Immature natural killer cell (primary cell): ENCODE results near the gene DMRTA2. TPM values are rescaled to one million over a fixed set of nuclear protein-coding genes. Genes with fewer than 3 reads are reported as not detected.

ENCODE experiments used
- DNase-seq, 3 donors: peaks; one replicate each; pipeline ENCODE4 v3.0.0; 2022; ENCODE audit warnings: mixed read lengths in 1 of 3
- H3K27ac Mint-ChIP-seq, 6 donors: one replicate each; pipeline ENCODE4 v1.8.0; 2020; ENCODE audit warnings: mixed read lengths in 6 of 6, mild to moderate bottlenecking in 5 of 6, inconsistent platforms in 4 of 6, moderate library complexity in 3 of 6
- H3K27me3 Mint-ChIP-seq, 3 donors: one replicate each; pipeline ENCODE4 v1.8.0; 2020 to 2021; ENCODE audit warnings: low read depth in 3 of 3, mild to moderate bottlenecking in 3 of 3, mixed read lengths in 3 of 3, moderate library complexity in 3 of 3, inconsistent platforms in 1 of 3
- H3K36me3 Mint-ChIP-seq, 3 donors: one replicate each; pipeline ENCODE4 v1.8.0; 2020; ENCODE audit warnings: mixed read lengths in 3 of 3, inconsistent platforms in 2 of 3, mild to moderate bottlenecking in 2 of 3
- H3K4me1 Mint-ChIP-seq, 2 donors: one replicate each; pipeline ENCODE4 v1.8.0; 2020; ENCODE audit warnings: inconsistent platforms in 2 of 2, mild to moderate bottlenecking in 2 of 2, mixed read lengths in 2 of 2, moderate library complexity in 1 of 2
- H3K4me3 Mint-ChIP-seq, 5 donors: one replicate each; pipeline ENCODE4 v1.8.0; 2020; ENCODE audit warnings: mild to moderate bottlenecking in 5 of 5, mixed read lengths in 5 of 5, inconsistent platforms in 3 of 5, moderate library complexity in 3 of 5
- H3K9me3 Mint-ChIP-seq, 6 donors: one replicate each; pipeline ENCODE4 v1.8.0; 2020; ENCODE audit warnings: mild to moderate bottlenecking in 6 of 6, mixed read lengths in 6 of 6, inconsistent platforms in 4 of 6, moderate library complexity in 3 of 6
- polyA plus RNA-seq, 3 donors: library from polyadenylated mRNA; unstranded; fragments of 300-500 nt; fragmentation: Illumina TruSeq; gene quantifications; one replicate each; pipeline ENCODE4 v1.2.3, GENCODE V29; 2021

The DMRTA2 gene
- polyA plus RNA-seq, 3 donors from 2014 or later = not detected

DNA sequence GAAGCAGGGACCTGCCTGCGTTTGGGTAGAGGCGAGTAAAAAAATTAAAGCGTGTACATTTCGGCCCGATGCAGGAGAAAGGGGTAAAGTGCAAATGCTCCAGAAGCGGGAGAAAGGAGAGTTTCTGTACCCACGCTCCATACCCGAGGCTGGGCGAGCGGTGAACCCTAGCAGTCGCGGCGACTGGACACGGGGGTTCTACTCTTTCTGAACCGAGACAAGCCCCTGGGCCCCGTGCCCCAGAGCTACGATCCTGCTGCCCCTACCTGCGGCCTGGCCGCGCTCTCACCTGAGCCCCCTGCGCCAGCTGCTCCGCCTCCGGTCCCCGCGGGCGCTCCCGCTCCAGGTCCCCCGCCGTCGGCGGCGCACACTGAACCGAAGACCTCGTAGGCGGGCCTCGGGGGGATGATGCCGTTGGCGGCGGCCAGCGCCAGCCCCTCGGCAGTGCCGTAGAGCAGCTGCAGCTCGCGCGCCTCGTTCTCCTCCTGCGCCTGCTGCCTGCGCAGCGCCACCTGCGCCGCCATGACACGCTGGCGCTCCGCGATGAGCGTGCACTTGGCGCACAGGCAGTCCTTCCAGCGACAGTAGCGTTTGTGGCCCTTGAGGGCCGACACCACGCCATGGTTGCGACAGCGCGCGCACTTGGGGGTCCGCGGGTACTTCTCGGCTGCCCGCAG lies 2.4 kb downstream of the DMRTA2 start:
- peaks cover 49 to 51% of the 10 kb centered on the region in 2 donors for H3K4me1 Mint-ChIP-seq
- H3K36me3 Mint-ChIP-seq = peaks cover 0 to 6% (median 4%) of the 10 kb centered on the region in 3 donors
- peaks cover 42 to 60% (median 49%) of the 10 kb centered on the region in 3 donors for H3K27me3 Mint-ChIP-seq
- peak overlapping the region; percentile 12 to 56 (median 35) for H3K4me3 Mint-ChIP-seq
- peaks cover 0 to 1% (median 0%) of the 10 kb centered on the region in 6 donors for H3K9me3 Mint-ChIP-seq
- no peak for DNase-seq
- no peak overlapping the region for H3K27ac Mint-ChIP-seq

DNA sequence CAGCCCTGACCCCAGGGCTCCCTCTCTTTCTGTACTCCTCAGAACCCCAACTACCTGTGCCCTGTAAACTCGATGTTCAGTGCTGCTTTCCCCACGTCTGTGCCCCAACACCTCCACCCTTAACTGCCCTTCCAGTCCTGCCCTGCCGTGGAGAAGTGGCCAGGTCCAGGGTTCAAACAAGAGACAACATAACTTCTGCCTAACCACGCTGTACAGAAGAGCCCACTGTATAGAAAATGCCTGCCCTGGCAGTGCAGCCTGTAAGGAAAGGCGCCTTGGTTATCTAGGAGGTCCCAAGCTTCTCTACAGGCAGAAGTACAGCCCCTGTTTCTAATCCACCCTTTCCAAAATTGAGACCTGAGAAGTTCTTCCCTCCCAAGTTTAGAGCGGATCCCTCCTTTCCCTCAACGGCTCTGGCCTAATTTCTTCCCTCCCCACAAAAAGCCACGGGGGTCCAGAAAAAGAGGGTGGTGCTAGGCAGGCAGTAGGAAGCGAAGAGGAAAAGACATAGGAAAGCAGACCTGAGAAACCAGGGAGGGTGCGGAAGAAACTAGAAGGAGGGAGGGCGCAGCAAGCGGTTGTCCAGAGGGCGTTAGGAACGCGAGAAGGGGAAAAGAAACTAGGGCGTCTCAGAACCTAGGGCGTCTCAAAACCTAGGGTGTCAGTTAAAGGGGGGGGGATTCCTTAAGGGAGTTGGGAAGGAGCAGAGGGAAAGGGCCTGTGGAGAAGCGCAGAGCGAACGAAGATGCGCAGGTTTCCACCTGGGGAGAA lies 3.2 kb downstream of the DMRTA2 start:
- Mint-ChIP-seq H3K4me1 (peaks cover 44 to 48% of the 10 kb centered on the region in 2 donors), H3K27me3 (peaks cover 41 to 58% (median 47%) of the 10 kb centered on the region in 3 donors), H3K4me3 (peak overlapping the region; percentile 35 to 68 (median 56)), H3K36me3 (peaks cover 0 to 6% (median 4%) of the 10 kb centered on the region in 3 donors), H3K27ac (no peak overlapping the region), H3K9me3 (peaks cover 0 to 1% (median 0%) of the 10 kb centered on the region in 6 donors)
- no peak for DNase-seq

DNA sequence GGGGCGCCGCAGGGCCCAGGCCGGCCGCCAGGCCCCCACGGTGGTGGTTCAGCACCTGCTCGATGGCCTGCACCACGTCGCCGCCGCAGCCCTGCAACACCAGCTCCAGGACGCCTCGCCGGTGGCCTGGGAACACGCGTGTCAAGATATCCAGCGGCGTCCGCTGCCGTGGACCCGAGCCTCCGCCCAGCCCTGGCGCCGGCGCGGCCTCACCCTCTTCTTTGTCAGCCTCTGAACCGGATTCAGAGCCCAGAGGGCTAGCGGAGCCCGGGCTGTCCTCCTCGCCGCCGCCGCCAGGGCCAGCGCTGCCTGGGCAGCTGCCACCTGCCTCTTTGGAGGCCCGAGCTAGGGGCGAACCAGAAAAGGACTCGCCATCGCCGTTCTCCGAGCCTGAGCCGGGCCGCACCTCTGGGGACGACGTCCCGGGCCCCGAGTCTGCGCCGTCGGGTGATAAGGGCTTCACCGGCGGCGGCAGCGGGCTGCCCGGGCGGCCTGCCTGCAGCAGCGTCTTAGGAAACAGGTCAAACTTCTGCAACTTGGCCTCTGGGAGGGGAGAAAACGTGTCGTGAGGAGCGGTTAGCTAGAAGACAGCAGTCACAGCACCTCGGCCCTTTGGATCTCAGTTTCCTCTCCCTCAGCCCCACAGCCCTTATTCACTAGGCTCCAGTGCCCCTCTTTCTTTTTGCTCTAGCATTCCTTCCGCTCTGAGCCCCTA lies 3.9 kb downstream of the DMRTA2 start:
- Mint-ChIP-seq H3K27ac (no peak overlapping the region), H3K4me1 (peaks cover 37 to 40% of the 10 kb centered on the region in 2 donors)
- DNase-seq = no peak

DNA sequence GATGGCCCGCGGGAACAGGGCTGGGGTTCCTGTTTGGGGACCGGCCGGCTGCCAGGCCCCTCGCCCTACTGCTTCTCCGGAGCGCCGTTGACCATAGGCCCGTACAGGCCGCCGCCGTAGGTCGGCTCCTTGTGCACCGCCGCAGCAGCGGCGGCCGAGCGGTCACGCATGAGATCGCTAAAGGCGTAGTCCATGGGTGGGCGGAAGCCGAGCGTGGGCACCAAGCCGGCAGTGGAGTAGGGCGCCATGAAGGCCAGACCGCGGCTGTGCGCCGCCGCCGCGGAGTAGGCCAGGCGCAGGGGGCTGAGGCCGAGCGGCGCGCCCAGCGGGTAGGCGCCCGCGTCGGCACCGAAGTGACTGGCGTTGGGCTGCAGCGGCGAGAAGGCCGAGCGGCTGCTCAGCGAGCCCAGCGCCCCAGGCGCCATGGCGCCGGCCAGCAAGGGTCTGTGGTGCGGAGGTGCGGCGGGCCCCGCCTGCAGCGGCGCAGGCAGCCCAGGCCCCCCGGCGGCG lies 4.6 kb downstream of the DMRTA2 start:
- H3K36me3 Mint-ChIP-seq = peaks cover 4 to 6% (median 4%) of the 10 kb centered on the region in 3 donors
- H3K27ac Mint-ChIP-seq = no peak overlapping the region
- peaks cover 30 to 34% of the 10 kb centered on the region in 2 donors for H3K4me1 Mint-ChIP-seq
- H3K4me3 Mint-ChIP-seq = peak overlapping the region in 1 of 5 donors; percentile 13
- peaks cover 36 to 53% (median 44%) of the 10 kb centered on the region in 3 donors for H3K27me3 Mint-ChIP-seq
- H3K9me3 Mint-ChIP-seq = peaks cover 0 to 7% (median 0%) of the 10 kb centered on the region in 6 donors
- no peak for DNase-seq

More for the DNA sequence above, 3.9 kb downstream of the DMRTA2 start:
- H3K4me3 Mint-ChIP-seq = peak overlapping the region in 4 of 5 donors; percentile 34 to 68 (median 60)
- peaks cover 2 to 5% (median 4%) of the 10 kb centered on the region in 3 donors for H3K36me3 Mint-ChIP-seq
- H3K27me3 Mint-ChIP-seq = peaks cover 37 to 53% (median 47%) of the 10 kb centered on the region in 3 donors
- peaks cover 0 to 3% (median 0%) of the 10 kb centered on the region in 6 donors for H3K9me3 Mint-ChIP-seq

DNA sequence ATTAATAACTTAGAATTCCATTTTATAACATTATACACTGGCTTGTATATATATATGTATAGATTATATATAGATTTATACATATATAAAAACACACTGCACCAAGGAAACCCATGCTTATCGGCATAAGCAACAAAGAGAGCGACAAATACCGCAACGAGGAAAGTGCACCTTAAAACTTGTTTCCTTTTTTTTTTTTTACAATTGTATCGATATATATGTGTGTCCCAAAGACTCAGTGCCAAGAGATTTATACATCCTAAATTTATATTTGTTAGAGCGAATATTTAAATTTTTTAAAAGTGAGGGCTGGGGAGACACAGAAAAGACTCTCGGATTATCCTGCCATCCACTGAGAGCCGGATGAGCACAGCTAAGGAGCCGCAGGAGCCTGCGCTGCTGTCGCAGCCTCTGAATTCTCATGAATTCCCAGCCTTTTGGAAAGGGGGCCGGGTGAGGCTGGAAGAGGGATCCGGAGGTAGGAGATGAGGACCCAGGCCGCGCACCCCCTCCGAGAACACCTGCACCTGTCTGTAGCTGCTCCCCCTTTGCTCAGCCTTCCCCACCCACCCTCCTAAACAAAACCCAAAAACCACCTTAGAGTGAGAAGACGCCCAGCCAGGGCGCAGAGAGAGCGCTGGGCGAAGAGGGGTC lies 5.2 kb downstream of the DMRTA2 start:
- DNase-seq = no peak
- H3K27ac Mint-ChIP-seq = no peak overlapping the region
- peak overlapping the region in 4 of 5 donors; percentile 13 to 51 (median 40) for H3K4me3 Mint-ChIP-seq
- H3K36me3 Mint-ChIP-seq = peaks cover 4 to 6% (median 4%) of the 10 kb centered on the region in 3 donors
- H3K27me3 Mint-ChIP-seq = peaks cover 36 to 55% (median 46%) of the 10 kb centered on the region in 3 donors
- H3K4me1 Mint-ChIP-seq = peaks cover 29 to 31% of the 10 kb centered on the region in 2 donors
- peaks cover 0 to 7% (median 0%) of the 10 kb centered on the region in 6 donors for H3K9me3 Mint-ChIP-seq

DNA sequence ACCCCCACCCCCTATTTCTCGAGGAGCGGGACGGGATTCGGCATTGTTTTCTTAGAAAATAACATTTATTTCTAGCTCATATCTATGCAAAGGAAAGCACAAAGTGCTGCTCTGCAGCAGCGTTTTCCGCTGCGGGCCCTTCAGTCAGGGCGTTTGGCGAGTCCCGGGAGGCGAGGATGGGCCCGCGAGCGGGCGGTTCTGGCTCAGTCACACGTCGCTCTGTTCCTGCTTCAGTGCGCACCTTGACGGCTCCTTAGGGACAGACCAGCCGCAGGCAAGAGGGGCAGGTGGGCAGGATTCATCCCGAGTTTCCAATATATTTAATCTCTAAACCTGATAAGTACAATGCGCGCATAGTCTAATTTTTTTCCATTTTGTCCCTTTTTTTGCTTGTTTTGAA lies 5.7 kb downstream of the DMRTA2 start:
- no peak for DNase-seq
- peaks cover 4 to 6% (median 4%) of the 10 kb centered on the region in 3 donors for H3K36me3 Mint-ChIP-seq
- no peak overlapping the region for H3K4me3 Mint-ChIP-seq
- H3K9me3 Mint-ChIP-seq = peaks cover 0 to 7% (median 0%) of the 10 kb centered on the region in 6 donors
- H3K27ac Mint-ChIP-seq = no peak overlapping the region
- peaks cover 27 to 29% of the 10 kb centered on the region in 2 donors for H3K4me1 Mint-ChIP-seq
- H3K27me3 Mint-ChIP-seq = peaks cover 36 to 52% (median 46%) of the 10 kb centered on the region in 3 donors

DNA sequence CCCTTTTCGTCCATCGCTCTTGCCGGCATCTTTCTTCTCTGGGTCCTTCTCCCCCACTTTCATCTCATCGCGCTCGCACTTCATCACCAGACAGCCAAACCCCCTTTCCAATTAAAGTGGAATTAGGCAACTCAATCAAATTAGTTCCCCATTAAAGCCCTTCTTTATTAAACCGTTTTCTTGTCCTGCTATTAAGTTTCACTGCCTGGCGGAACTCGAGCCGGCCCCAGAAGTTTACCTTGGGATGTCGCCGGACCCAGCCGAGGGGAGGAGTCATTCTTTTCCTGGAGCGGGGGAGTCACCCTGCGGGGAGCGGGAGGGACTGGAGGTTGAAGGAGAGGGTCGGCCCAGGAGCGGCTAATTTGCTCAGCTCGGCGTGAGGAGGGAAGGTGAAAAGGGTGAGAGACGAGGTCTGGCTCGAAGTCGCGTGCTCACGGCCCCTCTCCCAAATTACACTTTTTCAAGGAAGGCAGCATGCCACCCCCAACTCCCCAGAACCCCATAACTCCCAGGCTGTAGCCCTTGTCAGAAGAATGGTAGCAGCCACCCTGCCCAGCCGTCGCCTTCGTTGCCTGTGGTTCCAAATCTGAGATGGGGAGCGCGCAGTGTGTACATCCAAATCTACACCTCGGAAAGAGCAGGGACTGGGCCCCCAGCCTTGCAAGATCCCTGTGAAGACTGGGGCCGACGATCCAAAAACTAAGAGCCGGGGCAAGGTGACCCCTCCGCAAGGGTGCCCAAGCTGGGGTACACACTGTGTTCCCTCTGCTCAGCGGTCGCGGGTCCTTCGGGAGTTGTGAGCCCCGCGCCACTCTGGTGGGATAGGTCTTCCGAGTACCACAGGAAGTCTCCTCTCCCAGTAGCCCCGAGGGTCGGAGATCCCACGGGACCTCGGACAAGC lies 6.4 kb downstream of the DMRTA2 start:
- Mint-ChIP-seq H3K4me3 (no peak overlapping the region), H3K27me3 (peaks cover 33 to 45% (median 40%) of the 10 kb centered on the region in 3 donors), H3K36me3 (peaks cover 3 to 6% (median 4%) of the 10 kb centered on the region in 3 donors), H3K27ac (no peak overlapping the region), H3K4me1 (peaks cover 23 to 24% of the 10 kb centered on the region in 2 donors), H3K9me3 (peaks cover 0 to 7% (median 0%) of the 10 kb centered on the region in 6 donors)
- DNase-seq = no peak

DNA sequence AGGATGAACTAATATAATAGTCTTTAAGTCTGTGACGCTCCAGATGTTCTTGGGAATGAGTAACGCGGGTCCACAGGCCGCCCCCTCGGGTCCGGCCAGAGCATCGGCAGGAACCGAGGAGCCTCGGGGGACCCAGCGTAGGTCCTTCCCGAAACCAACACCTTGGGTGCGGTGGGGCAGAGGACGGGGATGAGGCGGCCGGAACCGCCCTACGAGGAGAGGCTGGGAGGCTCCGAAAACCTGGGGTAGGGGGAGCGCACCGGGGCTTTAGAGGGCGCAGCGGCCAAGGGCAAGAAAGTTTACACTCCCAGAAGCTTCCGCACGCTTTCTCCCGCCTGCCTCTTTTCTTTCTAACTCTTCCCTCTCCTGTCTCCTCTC lies 7.1 kb downstream of the DMRTA2 start:
- Mint-ChIP-seq H3K36me3 (peaks cover 0 to 6% (median 4%) of the 10 kb centered on the region in 3 donors), H3K27ac (no peak overlapping the region), H3K4me3 (no peak overlapping the region), H3K9me3 (peaks cover 0 to 7% (median 0%) of the 10 kb centered on the region in 6 donors), H3K27me3 (peaks cover 29 to 40% (median 37%) of the 10 kb centered on the region in 3 donors), H3K4me1 (peaks cover 18 to 20% of the 10 kb centered on the region in 2 donors)
- DNase-seq = no peak

DNA sequence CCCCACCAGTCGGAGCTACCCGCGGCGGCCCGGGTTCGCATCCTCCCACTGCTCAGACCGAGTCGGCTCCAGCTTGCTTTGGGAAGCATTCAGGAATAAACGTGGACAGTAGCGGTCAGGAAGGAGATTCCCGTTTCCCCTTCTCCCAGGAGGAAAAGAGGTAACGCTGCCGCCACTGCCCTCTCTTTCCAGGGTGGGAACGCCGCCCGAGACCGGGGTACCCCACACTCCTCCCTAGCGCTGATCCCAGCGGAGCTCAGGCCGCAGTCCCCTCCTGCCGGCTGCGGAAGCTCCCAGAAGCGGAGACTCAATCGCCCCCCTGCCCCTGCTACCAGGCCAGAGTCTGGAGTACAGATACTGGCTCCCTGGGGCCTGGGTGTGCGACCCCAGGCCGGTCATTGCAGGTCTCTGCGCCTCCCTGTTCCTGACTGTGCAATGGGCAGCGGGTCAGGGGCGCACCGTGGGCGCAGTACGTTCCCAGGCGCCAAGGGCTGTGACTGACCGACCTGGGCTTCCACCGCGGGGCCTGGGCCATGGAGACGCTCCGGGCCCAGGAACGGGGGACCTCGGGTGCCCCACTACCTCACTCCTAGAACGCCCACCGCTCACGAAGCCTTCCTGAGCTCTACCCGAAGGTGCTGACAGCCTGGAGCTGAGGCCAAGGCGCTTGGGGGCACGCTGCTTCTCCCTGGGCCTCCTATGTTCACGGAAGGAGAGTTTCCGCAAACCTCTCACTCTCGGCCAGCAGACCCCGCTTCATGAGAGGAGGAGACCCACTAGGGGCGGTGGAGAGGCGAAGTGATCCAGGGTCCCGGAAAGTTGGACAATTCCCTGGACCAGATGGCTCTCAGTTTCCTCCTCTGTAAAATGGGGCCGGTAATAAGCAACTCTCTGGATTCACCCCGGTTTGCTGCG lies 7.8 kb downstream of the DMRTA2 start:
- DNase-seq = no peak
- Mint-ChIP-seq H3K27me3 (peaks cover 28 to 39% (median 38%) of the 10 kb centered on the region in 3 donors), H3K27ac (no peak overlapping the region), H3K4me3 (no peak overlapping the region), H3K36me3 (peaks cover 0 to 6% (median 4%) of the 10 kb centered on the region in 3 donors), H3K9me3 (peaks cover 0 to 7% (median 0%) of the 10 kb centered on the region in 6 donors), H3K4me1 (peaks cover 17 to 19% of the 10 kb centered on the region in 2 donors)

DNA sequence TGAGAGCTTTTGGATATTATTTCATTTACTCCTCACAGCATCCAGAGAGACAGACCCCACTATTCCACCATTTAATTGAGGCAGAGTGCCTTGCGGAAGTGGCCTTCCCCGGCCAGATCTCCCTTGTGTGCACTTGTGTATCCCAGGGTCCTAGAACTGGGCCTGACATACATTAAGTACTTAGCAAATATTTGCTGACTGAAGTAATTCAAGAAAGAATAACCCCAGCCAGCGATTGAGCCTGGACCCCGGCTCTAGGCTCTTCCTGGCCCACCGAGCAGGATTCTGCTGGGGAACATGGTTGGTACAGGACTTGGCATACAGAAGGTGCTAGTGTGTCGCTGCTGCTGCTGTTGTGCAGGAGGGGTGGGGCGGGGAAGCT lies 8.4 kb downstream of the DMRTA2 start:
- no peak overlapping the region for H3K4me3 Mint-ChIP-seq
- H3K36me3 Mint-ChIP-seq = peaks cover 0 to 6% (median 4%) of the 10 kb centered on the region in 3 donors

DNA sequence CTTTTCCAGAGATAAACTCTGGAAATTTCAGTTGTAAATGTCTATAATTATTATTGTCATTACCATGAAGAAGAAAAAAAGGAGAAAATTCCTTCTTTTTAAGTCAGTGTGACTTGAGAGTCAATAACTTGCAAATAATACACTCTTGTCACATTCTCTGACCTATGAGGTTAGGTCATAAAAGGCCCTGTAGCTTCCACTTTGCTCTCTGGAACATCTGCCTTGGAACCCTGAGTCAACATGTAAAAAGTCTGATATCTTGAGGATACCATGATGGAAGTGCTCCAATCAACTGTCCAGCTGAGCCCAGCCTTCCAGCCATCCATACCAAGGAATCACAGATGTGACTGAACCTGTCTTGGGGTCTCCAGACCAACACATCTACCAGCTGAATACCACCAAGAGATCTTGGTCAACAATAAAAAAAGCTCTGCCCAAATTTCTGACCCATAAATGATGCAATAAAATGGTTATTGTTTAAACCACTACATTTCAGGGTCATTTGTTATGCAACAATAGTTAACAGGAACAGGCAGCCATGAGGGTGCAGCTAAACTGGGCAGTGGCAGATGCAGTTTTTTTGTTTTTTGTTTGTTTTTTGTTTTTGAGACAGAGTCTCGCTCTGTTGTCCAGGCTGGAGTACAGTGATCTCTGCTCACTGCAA lies 10.3 kb downstream of the DMRTA2 start:
- no peak overlapping the region for H3K4me3 Mint-ChIP-seq

More for the DNA sequence above, 8.4 kb downstream of the DMRTA2 start:
- Mint-ChIP-seq H3K27ac (no peak overlapping the region), H3K4me1 (peaks cover 11 to 12% of the 10 kb centered on the region in 2 donors), H3K27me3 (peaks cover 22 to 35% (median 35%) of the 10 kb centered on the region in 3 donors), H3K9me3 (peaks cover 0 to 7% (median 0%) of the 10 kb centered on the region in 6 donors)
- no peak for DNase-seq

More for the DNA sequence above, 10.3 kb downstream of the DMRTA2 start:
- peaks cover 0 to 6% (median 4%) of the 10 kb centered on the region in 3 donors for H3K36me3 Mint-ChIP-seq
- H3K4me1 Mint-ChIP-seq = peaks cover 5 to 6% of the 10 kb centered on the region in 2 donors
- DNase-seq = no peak
- no peak overlapping the region for H3K27ac Mint-ChIP-seq
- H3K27me3 Mint-ChIP-seq = peaks cover 19 to 33% (median 32%) of the 10 kb centered on the region in 3 donors
- H3K9me3 Mint-ChIP-seq = peaks cover 0 to 7% (median 0%) of the 10 kb centered on the region in 6 donors
